Breast epithelium (tissue), 3 donors: ENCODE measurements around the gene CASP3.

Experiments
- CTCF ChIP-seq, 3 donors: fragments of 450-650 bp; IDR thresholded peaks; one replicate each; pipeline ENCODE4 v1.5.1; 2016 to 2017; ENCODE audit warnings: antibody characterized with exemption in 3 of 3, mild to moderate bottlenecking in 3 of 3, moderate library complexity in 3 of 3
- POLR2A ChIP-seq: fragments of 450-650 bp; IDR thresholded peaks from one replicate; pipeline ENCODE4 v1.6.1; 2016; ENCODE audit warnings: antibody characterized with exemption, mild to moderate bottlenecking, moderate library complexity

GRCh38 chr4:184617600-184618196 is 31.5 kb downstream of the CASP3 start:
- TF ChIP-seq CTCF (IDR thresholded peaks at IDR 0.05) (no peak), POLR2A (no peak)
